ENCODE results near the gene PAXX. TPM values are rescaled to one million over a fixed set of nuclear protein-coding genes. Genes with fewer than 3 reads are reported as not detected.

PAXX gene
- total RNA-seq, 1 donor from 2014 or later: 15.3 TPM

- FAIRE-seq: no peak
- peak overlapping the region; percentile 66 for H3K4me2 ChIP-seq (ENCODE audit: low read length)
- no peak overlapping the region for H3K9ac ChIP-seq (ENCODE audit: low read length)
- no peaks in the 10 kb centered on the region for H3K36me3 ChIP-seq (ENCODE audit: insufficient read depth, low read length)
- H3K79me2 ChIP-seq (ENCODE audit: insufficient read depth, low read length): peaks cover 13% of the 10 kb centered on the region
- Mint-ChIP-seq H3K4me1 (ENCODE audit: low read depth, unreplicated experiment) (peaks cover 3% of the 10 kb centered on the region), H3K36me3 (ENCODE audit: low read depth, unreplicated experiment) (peaks cover 3% of the 10 kb centered on the region), H3K4me3 (ENCODE audit: unreplicated experiment) (no peak overlapping the region), H3K27ac (ENCODE audit: unreplicated experiment) (no peak overlapping the region), H3K27me3 (ENCODE audit: low read depth, unreplicated experiment) (peaks cover 15% of the 10 kb centered on the region), H3K9me3 (ENCODE audit: unreplicated experiment) (peaks cover 5% of the 10 kb centered on the region)
- H3K27me3 ChIP-seq (ENCODE audit: insufficient read depth, low read length): no peaks in the 10 kb centered on the region
- TF ChIP-seq EZH2 (IDR thresholded peaks at IDR 0.05; ENCODE audit: insufficient read depth, low read length): no peak
- no peak for TF ChIP-seq CTCF (IDR thresholded peaks at IDR 0.05; ENCODE audit: insufficient read depth, low read depth, low read length)
- H3K4me3 ChIP-seq (ENCODE audit: insufficient read depth, low read depth, low read length): no peak overlapping the region
- H3K27ac ChIP-seq (ENCODE audit: low read depth, low read length): no peak overlapping the region
- H3K4me1 ChIP-seq (ENCODE audit: insufficient read depth, low read length): peaks cover 40% of the 10 kb centered on the region
- peaks cover 12% of the 10 kb centered on the region for H4K20me1 ChIP-seq (ENCODE audit: insufficient read depth, low read length)
- no peak for DNase-seq (ENCODE audit: low read depth)
- no peak overlapping the region for H2AFZ ChIP-seq (ENCODE audit: low read depth, low read length)
- peaks cover 6% of the 10 kb centered on the region for H3K9me3 ChIP-seq (ENCODE audit: insufficient read depth, low read depth, low read length)
These were observed 2.6 kb downstream of the PAXX start for GRCh38 chr9:136994888-136995230.

DNA sequence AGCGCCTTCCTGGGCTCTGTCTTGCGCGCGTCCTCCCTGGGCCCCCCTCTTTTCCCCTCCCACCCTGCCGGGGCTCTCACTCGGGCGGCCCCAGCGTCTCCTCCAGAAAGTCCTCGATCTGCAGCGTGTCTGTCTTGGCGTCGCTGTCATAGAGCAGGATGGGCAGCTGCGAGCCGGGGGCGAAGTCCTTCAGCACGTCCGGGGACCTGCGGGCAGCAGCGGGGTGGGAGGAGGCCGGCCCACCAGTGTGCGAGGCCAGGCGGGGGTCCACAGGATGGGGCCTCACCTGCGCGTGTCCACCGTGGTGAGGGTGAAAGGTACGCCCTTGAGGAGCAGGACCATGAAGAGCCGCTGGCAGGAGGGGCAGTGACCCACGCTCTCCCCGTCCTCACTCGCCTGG, 3.1 kb downstream of the PAXX start:
- H3K27me3 Mint-ChIP-seq (ENCODE audit: low read depth, unreplicated experiment): peaks cover 11% of the 10 kb centered on the region
- H3K36me3 ChIP-seq (ENCODE audit: insufficient read depth, low read length): no peaks in the 10 kb centered on the region
- no peak overlapping the region for H3K4me3 ChIP-seq (ENCODE audit: insufficient read depth, low read depth, low read length)
- peaks cover 12% of the 10 kb centered on the region for H4K20me1 ChIP-seq (ENCODE audit: insufficient read depth, low read length)
- H2AFZ ChIP-seq (ENCODE audit: low read depth, low read length): no peak overlapping the region
- TF ChIP-seq CTCF (IDR thresholded peaks at IDR 0.05; ENCODE audit: insufficient read depth, low read depth, low read length) (no peak), EZH2 (IDR thresholded peaks at IDR 0.05; ENCODE audit: insufficient read depth, low read length) (no peak)
- no peak for FAIRE-seq
- no peak overlapping the region for H3K9ac ChIP-seq (ENCODE audit: low read length)
- peaks cover 8% of the 10 kb centered on the region for H3K4me1 Mint-ChIP-seq (ENCODE audit: low read depth, unreplicated experiment)
- H3K27ac ChIP-seq (ENCODE audit: low read depth, low read length): no peak overlapping the region
- peak overlapping the region; percentile 66 for H3K4me2 ChIP-seq (ENCODE audit: low read length)
- H3K4me1 ChIP-seq (ENCODE audit: insufficient read depth, low read length): peaks cover 44% of the 10 kb centered on the region
- peaks cover 13% of the 10 kb centered on the region for H3K79me2 ChIP-seq (ENCODE audit: insufficient read depth, low read length)
- peaks cover 3% of the 10 kb centered on the region for H3K36me3 Mint-ChIP-seq (ENCODE audit: low read depth, unreplicated experiment)
- H3K27ac Mint-ChIP-seq (ENCODE audit: unreplicated experiment): no peak overlapping the region
- H3K4me3 Mint-ChIP-seq (ENCODE audit: unreplicated experiment): no peak overlapping the region
- peaks cover 4% of the 10 kb centered on the region for H3K9me3 ChIP-seq (ENCODE audit: insufficient read depth, low read depth, low read length)
- H3K27me3 ChIP-seq (ENCODE audit: insufficient read depth, low read length): no peaks in the 10 kb centered on the region
- no peak for DNase-seq (ENCODE audit: low read depth)
- H3K9me3 Mint-ChIP-seq (ENCODE audit: unreplicated experiment): peaks cover 4% of the 10 kb centered on the region

DNA sequence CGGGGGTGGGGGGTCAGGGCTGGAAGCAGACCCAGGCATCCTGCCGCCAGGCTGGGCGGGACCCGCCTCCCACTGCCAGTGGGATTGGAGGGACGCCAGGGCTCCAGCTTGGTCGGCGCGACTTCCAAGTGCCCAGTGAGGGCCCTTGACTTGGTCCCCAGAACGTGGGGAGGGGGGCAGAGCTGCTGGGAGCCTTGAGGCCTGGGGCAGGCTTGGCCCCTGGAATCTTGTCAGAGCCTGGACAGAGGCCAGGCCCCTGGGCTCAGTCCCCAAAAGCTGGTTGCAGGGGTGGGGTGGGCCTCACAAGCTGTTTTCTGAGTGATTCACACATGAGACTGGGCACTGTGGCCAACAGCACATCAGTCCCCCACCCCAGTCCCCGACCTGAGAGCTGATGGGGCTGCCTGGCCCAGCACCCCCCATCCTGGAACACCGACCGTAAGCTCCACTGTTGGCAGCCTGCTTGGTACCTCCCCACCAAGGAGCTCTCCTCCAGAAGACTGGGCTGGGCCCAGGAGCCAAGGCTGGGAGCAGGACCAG, 3.6 kb downstream of the PAXX start:
- no peak overlapping the region for H3K27ac Mint-ChIP-seq (ENCODE audit: unreplicated experiment)
- peaks cover 6% of the 10 kb centered on the region for H3K27me3 Mint-ChIP-seq (ENCODE audit: low read depth, unreplicated experiment)
- peaks cover under 1% of the 10 kb centered on the region for H3K36me3 Mint-ChIP-seq (ENCODE audit: low read depth, unreplicated experiment)
- H3K27ac ChIP-seq (ENCODE audit: low read depth, low read length): no peak overlapping the region
- H4K20me1 ChIP-seq (ENCODE audit: insufficient read depth, low read length): peaks cover 12% of the 10 kb centered on the region
- H3K4me1 Mint-ChIP-seq (ENCODE audit: low read depth, unreplicated experiment): peaks cover 11% of the 10 kb centered on the region
- no peak overlapping the region for H3K4me3 ChIP-seq (ENCODE audit: insufficient read depth, low read depth, low read length)
- no peaks in the 10 kb centered on the region for H3K36me3 ChIP-seq (ENCODE audit: insufficient read depth, low read length)
- no peaks in the 10 kb centered on the region for H3K9me3 Mint-ChIP-seq (ENCODE audit: unreplicated experiment)
- DNase-seq (ENCODE audit: low read depth) (peak; percentile 36), FAIRE-seq (no peak)
- peaks cover 13% of the 10 kb centered on the region for H3K79me2 ChIP-seq (ENCODE audit: insufficient read depth, low read length)
- H3K4me3 Mint-ChIP-seq (ENCODE audit: unreplicated experiment): no peak overlapping the region
- H3K27me3 ChIP-seq (ENCODE audit: insufficient read depth, low read length): no peaks in the 10 kb centered on the region
- no peaks in the 10 kb centered on the region for H3K9me3 ChIP-seq (ENCODE audit: insufficient read depth, low read depth, low read length)
- no peak overlapping the region for H2AFZ ChIP-seq (ENCODE audit: low read depth, low read length)
- no peak overlapping the region for H3K9ac ChIP-seq (ENCODE audit: low read length)
- TF ChIP-seq EZH2 (IDR thresholded peaks at IDR 0.05; ENCODE audit: insufficient read depth, low read length) (no peak), CTCF (IDR thresholded peaks at IDR 0.05; ENCODE audit: insufficient read depth, low read depth, low read length) (no peak)
- peak overlapping the region; percentile 66 for H3K4me2 ChIP-seq (ENCODE audit: low read length)
- peaks cover 45% of the 10 kb centered on the region for H3K4me1 ChIP-seq (ENCODE audit: insufficient read depth, low read length)

Measured in astrocyte (in vitro differentiated cells and primary cell).